T47D (cell line): ENCODE results near the gene CEMIP2.
"Not testable (repeated sequence)": the region's sequence is repeated elsewhere in the genome, so short reads cannot be mapped to it uniquely, and the experiment has no call there.

Experiments
- DNase-seq, 2 experiments: peaks; one replicate each; pipeline versions ENCODE4 v3.0.0 to v3.0.0-alpha.2; 2011 to 2012; ENCODE audit warnings: low read depth in 1 of 2, low spot score in 1 of 2
- JUND ChIP-seq: IDR thresholded peaks from 2 replicates; pipeline ENCODE4 v1.6.1; 2012; ENCODE audit warnings: low read depth
- in situ Hi-C: cut with HindIII; loops from 2 replicates; pipeline ENCODE4 v1.10.0; 2016; ENCODE audit warnings: low sequenced_read_pairs, low pct_unique_long_range_greater_than_20kb

CEMIP2 gene, protein sequence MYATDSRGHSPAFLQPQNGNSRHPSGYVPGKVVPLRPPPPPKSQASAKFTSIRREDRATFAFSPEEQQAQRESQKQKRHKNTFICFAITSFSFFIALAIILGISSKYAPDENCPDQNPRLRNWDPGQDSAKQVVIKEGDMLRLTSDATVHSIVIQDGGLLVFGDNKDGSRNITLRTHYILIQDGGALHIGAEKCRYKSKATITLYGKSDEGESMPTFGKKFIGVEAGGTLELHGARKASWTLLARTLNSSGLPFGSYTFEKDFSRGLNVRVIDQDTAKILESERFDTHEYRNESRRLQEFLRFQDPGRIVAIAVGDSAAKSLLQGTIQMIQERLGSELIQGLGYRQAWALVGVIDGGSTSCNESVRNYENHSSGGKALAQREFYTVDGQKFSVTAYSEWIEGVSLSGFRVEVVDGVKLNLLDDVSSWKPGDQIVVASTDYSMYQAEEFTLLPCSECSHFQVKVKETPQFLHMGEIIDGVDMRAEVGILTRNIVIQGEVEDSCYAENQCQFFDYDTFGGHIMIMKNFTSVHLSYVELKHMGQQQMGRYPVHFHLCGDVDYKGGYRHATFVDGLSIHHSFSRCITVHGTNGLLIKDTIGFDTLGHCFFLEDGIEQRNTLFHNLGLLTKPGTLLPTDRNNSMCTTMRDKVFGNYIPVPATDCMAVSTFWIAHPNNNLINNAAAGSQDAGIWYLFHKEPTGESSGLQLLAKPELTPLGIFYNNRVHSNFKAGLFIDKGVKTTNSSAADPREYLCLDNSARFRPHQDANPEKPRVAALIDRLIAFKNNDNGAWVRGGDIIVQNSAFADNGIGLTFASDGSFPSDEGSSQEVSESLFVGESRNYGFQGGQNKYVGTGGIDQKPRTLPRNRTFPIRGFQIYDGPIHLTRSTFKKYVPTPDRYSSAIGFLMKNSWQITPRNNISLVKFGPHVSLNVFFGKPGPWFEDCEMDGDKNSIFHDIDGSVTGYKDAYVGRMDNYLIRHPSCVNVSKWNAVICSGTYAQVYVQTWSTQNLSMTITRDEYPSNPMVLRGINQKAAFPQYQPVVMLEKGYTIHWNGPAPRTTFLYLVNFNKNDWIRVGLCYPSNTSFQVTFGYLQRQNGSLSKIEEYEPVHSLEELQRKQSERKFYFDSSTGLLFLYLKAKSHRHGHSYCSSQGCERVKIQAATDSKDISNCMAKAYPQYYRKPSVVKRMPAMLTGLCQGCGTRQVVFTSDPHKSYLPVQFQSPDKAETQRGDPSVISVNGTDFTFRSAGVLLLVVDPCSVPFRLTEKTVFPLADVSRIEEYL (N-terminal part only)

DNA sequence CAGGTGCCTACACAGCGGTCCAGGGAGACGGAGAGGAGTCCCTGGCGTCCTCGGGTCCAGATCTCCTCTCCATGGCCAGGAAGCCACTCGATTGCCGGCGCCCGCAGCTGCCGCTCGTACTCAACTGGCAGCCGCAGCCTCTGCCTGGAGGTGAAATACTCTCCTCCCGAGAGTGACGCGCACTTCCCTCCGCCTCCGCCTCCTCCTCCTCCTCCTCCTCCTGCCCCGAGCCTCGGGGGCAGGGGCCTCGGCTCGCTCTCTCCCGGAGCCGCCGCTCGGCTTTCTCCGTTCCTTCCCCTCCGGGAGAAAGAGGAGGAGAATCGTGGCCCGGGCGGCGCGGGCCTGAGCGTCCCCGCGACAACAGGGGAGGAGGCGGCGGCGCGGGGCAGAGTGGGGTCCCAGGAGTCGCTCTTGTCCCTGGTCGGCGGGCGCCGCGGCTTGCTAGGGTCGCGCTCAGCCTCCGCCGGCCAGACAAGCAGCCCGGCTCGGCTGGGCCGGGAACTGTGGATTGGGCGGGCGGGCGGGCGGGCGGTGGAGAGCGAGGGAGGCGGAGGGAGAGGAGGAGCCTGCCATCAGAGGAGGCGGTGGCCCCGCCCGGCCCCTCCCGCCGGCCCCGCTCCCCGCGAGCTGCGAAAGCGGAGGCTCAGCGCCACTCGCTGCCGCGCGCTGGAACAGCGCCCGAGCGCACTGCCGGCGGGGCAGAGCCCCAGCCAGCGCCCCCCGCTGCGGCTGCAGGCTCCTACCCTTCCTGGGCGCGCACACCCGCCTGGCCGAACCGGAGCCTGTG lies at the start of gene CEMIP2:
Gene CEMIP2 (minus strand): TSS at position 126 of the 787 bp plus-strand sequence. CDS start 18,140 bp downstream, outside the sequence.
- DNase-seq = peak; percentile 50 to 92
- in situ Hi-C loops = no loop called here
- no peak for TF ChIP-seq JUND

DNA sequence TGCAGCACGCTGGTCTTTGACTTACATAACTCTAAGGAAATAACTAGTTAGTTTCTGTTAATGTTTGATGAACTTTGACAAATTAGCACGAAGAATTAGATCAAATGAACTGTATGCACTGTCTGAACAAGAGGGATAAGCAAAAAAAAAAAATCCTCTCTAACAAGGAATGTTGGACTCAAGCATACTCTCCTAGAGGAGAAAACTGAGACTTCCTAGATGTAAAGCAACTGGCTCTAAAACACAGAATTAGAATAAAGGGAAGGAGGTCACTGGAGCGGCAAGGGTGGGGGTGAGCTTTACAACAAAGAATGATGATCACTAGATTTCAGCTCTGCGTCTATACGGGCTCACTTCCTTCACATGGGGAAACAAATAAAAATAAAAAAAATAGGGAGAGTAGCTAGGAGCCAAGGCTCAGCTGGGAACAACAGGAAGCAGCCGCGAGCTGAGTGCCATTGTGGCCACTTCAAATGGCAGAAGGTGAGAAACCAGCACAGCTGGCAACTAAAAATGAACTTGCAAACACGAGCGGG lies 48.7 kb upstream of the CEMIP2 start:
- in situ Hi-C loops = no loop called here
- DNase-seq = no peak
- no peak for TF ChIP-seq JUND

DNA sequence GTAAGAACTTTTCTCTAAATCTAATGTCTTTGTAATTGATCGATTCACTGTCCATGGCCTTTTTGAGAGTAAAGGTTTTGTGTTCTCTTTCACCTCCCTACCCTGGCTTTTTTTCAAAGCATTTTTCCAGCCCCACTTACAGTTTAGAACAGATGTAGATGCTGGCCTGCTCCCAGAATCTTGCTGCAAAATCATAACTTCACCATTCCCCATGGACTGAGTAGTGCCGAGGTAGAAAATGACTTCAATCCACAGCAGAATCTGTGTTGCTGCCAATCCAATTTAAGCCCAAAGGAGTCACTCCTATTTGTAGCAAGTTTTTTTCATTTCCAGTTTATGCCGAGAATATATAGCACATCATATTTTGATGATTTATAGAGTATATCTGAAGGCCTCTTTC lies 46.5 kb upstream of the CEMIP2 start:
- DNase-seq = no peak
- TF ChIP-seq JUND = no peak
- in situ Hi-C loops = no loop called here

DNA sequence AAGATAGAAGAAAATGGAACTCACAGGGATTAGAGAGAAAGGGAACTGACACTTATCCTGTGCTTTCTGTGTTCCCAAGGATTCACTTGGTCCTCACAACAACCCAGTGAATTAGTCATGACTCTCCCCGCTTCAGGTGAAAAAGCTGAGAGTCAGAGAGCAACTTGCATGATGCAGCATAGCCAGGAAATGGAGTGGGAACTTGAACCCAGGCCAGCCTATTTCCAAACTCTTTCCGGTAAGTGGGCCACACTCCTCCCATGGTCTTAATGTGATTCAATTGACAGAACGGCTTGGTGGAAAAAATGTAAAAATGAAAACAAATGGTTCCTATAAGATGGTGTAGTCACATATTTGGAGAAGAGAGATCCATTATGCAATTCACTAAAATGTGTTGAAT lies 45.9 kb upstream of the CEMIP2 start:
- DNase-seq = no peak
- in situ Hi-C loops = no loop called here
- no peak for TF ChIP-seq JUND

DNA sequence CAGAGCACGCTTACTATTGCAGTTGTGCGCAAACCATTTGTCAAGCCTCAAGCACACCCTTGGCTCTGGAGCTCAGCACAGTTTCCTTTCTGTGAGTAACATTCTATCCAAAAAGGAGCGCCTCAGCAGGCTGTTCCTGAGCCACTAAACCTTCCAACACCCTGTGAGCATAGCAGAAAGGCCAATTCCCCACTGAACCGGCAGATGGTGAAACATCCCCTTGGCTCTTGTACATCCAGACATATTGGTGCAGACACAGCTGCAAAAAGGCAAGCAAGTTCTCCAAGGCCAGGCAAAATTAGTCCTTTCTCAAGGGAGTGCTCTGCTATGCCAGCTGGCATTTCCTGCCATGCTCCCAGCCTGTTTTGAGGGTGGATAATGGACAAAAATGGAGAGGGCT lies 44.1 kb upstream of the CEMIP2 start:
- TF ChIP-seq JUND = no peak
- in situ Hi-C loops = no loop called here
- DNase-seq = no peak

DNA sequence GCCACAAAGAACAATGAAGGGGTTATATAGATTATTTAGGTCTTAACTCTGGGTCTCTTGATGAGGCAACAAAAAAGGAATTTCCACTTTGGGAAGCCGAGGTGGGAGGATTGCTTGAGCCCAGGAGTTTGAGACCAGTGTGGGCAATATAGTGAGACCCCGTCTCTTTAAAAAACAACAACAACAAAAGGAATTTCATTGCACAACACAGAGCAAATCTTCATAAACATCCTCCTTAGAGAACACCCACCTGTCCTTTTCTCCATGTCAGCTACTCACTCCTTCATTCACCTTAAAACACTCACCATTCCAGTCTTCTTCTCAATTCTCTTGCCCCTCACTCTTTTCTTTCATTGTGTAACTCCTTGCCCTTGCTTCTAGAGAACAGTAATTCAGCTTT lies 39.8 kb upstream of the CEMIP2 start:
- in situ Hi-C loops = no loop called here
- DNase-seq = no peak
- TF ChIP-seq JUND = no peak

DNA sequence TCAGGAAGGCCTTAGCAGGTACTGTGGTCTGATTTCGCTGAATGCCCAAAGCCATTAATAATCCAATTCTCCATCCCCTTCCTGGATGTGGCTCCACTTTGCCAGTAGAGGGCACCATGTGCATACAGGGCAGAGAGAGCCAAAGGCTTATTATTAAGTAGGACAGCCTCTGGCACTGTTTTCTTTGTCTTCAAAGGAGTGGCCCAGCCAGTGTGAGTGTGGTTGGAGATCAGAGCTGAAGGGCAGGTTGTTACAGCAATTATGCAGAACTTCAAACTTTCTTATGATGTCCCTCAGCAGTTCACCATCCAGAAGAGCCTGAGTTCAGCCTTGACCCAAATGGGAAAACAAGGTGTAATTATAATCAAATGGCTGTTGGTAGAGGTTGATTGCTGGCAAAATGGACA lies 38.6 kb upstream of the CEMIP2 start:
- DNase-seq = peak; percentile 14 to 79
- in situ Hi-C loops = no loop called here
- no peak for TF ChIP-seq JUND

DNA sequence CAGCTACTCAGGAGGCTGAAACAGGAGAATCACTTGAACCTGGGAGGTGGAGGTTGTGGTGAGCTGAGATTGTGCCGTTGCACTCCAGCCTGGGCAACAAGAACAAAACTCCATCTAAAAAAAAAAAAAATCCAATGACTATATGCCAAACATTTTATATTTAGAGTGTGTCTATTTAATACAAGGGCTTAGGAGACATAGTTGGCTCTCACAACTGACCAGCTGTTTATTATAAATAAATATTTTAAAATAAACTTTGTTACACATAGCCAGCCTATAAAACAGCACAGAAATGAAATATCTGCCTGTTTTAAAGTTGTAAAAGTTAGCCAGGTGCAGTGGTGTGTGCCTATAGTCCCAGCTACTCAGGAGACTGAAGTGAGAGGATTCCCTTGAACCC lies 36.8 kb upstream of the CEMIP2 start:
- in situ Hi-C loops = not testable (repeated sequence)

DNA sequence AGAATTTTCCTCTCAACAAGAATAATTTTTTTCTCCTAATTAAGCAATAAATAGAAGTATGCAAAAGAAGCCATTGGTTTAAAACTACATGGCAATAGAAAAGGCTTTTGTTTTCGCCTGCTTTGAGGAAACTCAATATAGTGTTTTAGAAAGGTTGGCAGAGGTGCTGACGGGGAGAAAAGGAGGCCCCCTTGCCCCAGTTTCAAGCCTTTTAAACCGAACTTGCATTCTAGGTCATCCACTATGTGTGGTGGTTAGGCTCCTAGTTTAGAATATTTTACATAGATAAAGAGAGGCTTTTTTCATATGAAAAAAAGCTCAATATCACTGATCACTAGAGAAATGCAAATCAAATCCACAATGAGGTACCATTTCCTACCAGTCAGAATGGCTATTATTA lies 33.5 kb upstream of the CEMIP2 start:
- TF ChIP-seq JUND = no peak
- in situ Hi-C loops = no loop called here
- DNase-seq = no peak

More for the DNA sequence above, 36.8 kb upstream of the CEMIP2 start:
- not testable (repeated sequence) for DNase-seq

DNA sequence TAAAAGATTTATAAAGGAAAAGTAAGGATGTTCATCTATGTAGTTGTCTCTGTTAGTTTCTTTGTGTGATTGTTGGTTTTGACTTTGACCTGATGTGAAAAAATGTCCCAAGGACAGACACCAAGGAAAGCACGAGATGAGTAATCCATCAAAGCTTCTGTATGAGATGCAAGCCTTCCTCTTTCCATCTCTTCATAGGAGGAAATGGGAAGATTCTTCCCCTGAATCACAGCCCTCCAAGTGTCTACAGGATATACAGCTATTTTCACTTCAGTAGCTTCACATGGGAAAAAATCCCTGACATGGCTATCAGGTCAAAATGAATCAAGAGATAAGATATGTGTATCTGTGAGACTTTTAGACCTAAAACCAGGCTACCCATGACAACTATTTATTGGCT lies 29.0 kb upstream of the CEMIP2 start:
- in situ Hi-C loops = no loop called here
- no peak for DNase-seq
- TF ChIP-seq JUND = no peak

DNA sequence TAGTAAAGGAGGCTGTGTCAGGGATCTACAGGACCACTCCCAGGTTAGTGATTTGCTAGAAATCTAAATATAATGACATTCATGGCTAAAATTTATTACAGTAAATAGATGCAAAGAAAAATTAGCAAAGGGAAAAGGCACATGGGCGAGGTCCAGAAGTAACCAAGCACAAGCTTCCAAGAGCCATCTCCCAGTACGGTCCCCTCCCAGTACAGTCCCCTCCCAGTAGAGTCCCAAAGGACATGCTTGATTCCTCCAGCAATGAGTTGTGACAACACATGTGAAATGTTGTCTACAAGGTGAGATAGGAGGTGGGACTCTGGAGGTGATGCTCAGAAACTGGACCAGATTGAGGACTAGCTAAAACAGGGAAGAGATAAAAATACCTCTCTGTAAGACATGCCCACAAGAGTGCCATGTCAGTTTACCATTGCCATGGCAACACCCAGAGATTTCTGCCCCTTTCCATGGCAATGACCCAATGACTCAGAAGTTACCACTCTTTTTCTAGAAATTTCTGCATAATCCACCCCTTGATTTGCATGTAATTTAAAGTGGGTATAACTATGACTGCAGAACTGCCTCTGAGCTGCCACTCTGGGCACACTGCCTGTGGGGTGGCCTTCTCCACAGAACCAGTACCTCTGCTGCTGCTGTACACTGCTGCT lies 27.9 kb upstream of the CEMIP2 start:
- in situ Hi-C loops = no loop called here
- no peak for DNase-seq
- TF ChIP-seq JUND = no peak
